T-helper 17 cell (primary cell): Measurements from ENCODE around the gene TFF2. TPM values are rescaled to one million over a fixed set of nuclear protein-coding genes. Genes with fewer than 3 reads are reported as not detected.

Experiments used
- ATAC-seq: fragments of 150-1000 bp; cut with Tn5 transposase; 2 replicates; pipeline ENCODE4 v1.10.0; 2021; ENCODE audit warnings: mild to moderate bottlenecking, moderate library complexity
- DNase-seq, 3 donors: peaks; one replicate each; pipeline versions ENCODE4 v3.0.0 to v3.0.0-alpha.2; 2020 to 2021
- H3K9me3 ChIP-seq: one replicate; pipeline ENCODE4 v1.7.0; 2013; ENCODE audit warnings: low read length, mild to moderate bottlenecking; ENCODE audit not compliant: control insufficient read depth, poor library complexity, severe bottlenecking
- H3K27ac Mint-ChIP-seq: one replicate; pipeline ENCODE4 v1.8.0; 2022; ENCODE audit warnings: mild to moderate bottlenecking, moderate library complexity, mixed read lengths
- H3K27me3 Mint-ChIP-seq: one replicate; pipeline ENCODE4 v1.8.0; 2022; ENCODE audit warnings: mixed read lengths
- H3K36me3 Mint-ChIP-seq: one replicate; pipeline ENCODE4 v1.8.0; 2022; ENCODE audit warnings: low read depth, mixed read lengths
- H3K4me1 Mint-ChIP-seq: one replicate; pipeline ENCODE4 v1.8.0; 2022; ENCODE audit warnings: mild to moderate bottlenecking, mixed read lengths
- H3K4me3 Mint-ChIP-seq: one replicate; pipeline ENCODE4 v1.8.0; 2022; ENCODE audit warnings: mild to moderate bottlenecking, moderate library complexity, mixed read lengths
- total RNA-seq, 4 donors: library from RNA in 2 of 4; stranded (reverse) in 2 of 4; gene quantifications; one replicate each; pipeline ENCODE4 v1.2.3 and lab custom pipeline; 2022 to 2026

Gene TFF2
- total RNA-seq, 2 donors from 2014 or later: not detected

GRCh38 chr21:42343556-42343955 lies 7.2 kb downstream of the TFF2 start:
- no peaks in the 10 kb centered on the region for H3K9me3 ChIP-seq
- H3K4me1 Mint-ChIP-seq: no peaks in the 10 kb centered on the region
- H3K4me3 Mint-ChIP-seq: no peak overlapping the region
- no peak overlapping the region for H3K27ac Mint-ChIP-seq
- H3K36me3 Mint-ChIP-seq: no peaks in the 10 kb centered on the region
- H3K27me3 Mint-ChIP-seq: no peaks in the 10 kb centered on the region
- DNase-seq (no peak), ATAC-seq (no peak)

- H3K36me3 Mint-ChIP-seq: no peaks in the 10 kb centered on the region
- no peak overlapping the region for H3K4me3 Mint-ChIP-seq
- H3K4me1 Mint-ChIP-seq: peaks cover 1% of the 10 kb centered on the region
- no peak for ATAC-seq
- H3K27me3 Mint-ChIP-seq: no peaks in the 10 kb centered on the region
- no peak overlapping the region for H3K27ac Mint-ChIP-seq
- H3K9me3 ChIP-seq: no peaks in the 10 kb centered on the region
- DNase-seq: no peak
These were observed 7.7 kb downstream of the TFF2 start for GRCh38 chr21:42343101-42343500.

- no peaks in the 10 kb centered on the region for H3K36me3 Mint-ChIP-seq
- peaks cover 9% of the 10 kb centered on the region for H3K4me1 Mint-ChIP-seq
- peak overlapping the region; percentile 41 for H3K27ac Mint-ChIP-seq
- ATAC-seq (no peak), DNase-seq (no peak)
- H3K27me3 Mint-ChIP-seq: peaks cover 5% of the 10 kb centered on the region
- no peaks in the 10 kb centered on the region for H3K9me3 ChIP-seq
- H3K4me3 Mint-ChIP-seq: no peak overlapping the region
These were observed 8.8 kb downstream of the TFF2 start for GRCh38 chr21:42341776-42342542.

GRCh38 chr21:42340187-42341050 lies 10.4 kb downstream of the TFF2 start:
- H3K9me3 ChIP-seq: no peaks in the 10 kb centered on the region
- no peak for ATAC-seq
- H3K27ac Mint-ChIP-seq: no peak overlapping the region
- H3K36me3 Mint-ChIP-seq: no peaks in the 10 kb centered on the region
- no peak for DNase-seq
- H3K4me1 Mint-ChIP-seq: peaks cover 9% of the 10 kb centered on the region
- no peak overlapping the region for H3K4me3 Mint-ChIP-seq
- H3K27me3 Mint-ChIP-seq: peaks cover 5% of the 10 kb centered on the region

GRCh38 chr21:42338729-42339715 lies 11.8 kb downstream of the TFF2 start:
- Mint-ChIP-seq H3K27ac (peak overlapping the region; percentile 60), H3K4me3 (no peak overlapping the region), H3K27me3 (peaks cover 5% of the 10 kb centered on the region), H3K4me1 (peaks cover 9% of the 10 kb centered on the region), H3K36me3 (no peaks in the 10 kb centered on the region)
- H3K9me3 ChIP-seq: no peaks in the 10 kb centered on the region
- ATAC-seq (no peak), DNase-seq (no peak)

GRCh38 chr21:42337830-42338728 lies 12.7 kb downstream of the TFF2 start:
- ATAC-seq: peak; percentile 100
- Mint-ChIP-seq H3K4me3 (peak overlapping the region; percentile 5), H3K4me1 (peaks cover 9% of the 10 kb centered on the region), H3K27ac (peak overlapping the region; percentile 60), H3K27me3 (peaks cover 5% of the 10 kb centered on the region), H3K36me3 (peaks cover 3% of the 10 kb centered on the region)
- DNase-seq: peak; percentile 59 to 84 (median 67)
- H3K9me3 ChIP-seq: no peaks in the 10 kb centered on the region

GRCh38 chr21:42337276-42337675 lies 13.5 kb downstream of the TFF2 start:
- no peaks in the 10 kb centered on the region for H3K9me3 ChIP-seq
- H3K27me3 Mint-ChIP-seq: peaks cover 5% of the 10 kb centered on the region
- no peak for DNase-seq
- peaks cover 9% of the 10 kb centered on the region for H3K4me1 Mint-ChIP-seq
- peaks cover 6% of the 10 kb centered on the region for H3K36me3 Mint-ChIP-seq
- no peak overlapping the region for H3K4me3 Mint-ChIP-seq
- H3K27ac Mint-ChIP-seq: no peak overlapping the region
- ATAC-seq: no peak

- ATAC-seq (no peak), DNase-seq (no peak)
- Mint-ChIP-seq H3K27ac (peak overlapping the region; percentile 24), H3K36me3 (peaks cover 10% of the 10 kb centered on the region), H3K4me3 (no peak overlapping the region), H3K27me3 (peaks cover 5% of the 10 kb centered on the region), H3K4me1 (peaks cover 9% of the 10 kb centered on the region)
- peaks cover 4% of the 10 kb centered on the region for H3K9me3 ChIP-seq
These were observed 14.7 kb downstream of the TFF2 start for GRCh38 chr21:42336054-42336453.

- H3K9me3 ChIP-seq: peaks cover 4% of the 10 kb centered on the region
- H3K36me3 Mint-ChIP-seq: peaks cover 11% of the 10 kb centered on the region
- H3K4me3 Mint-ChIP-seq: no peak overlapping the region
- DNase-seq: no peak
- peaks cover 4% of the 10 kb centered on the region for H3K4me1 Mint-ChIP-seq
- ATAC-seq: no peak
- H3K27ac Mint-ChIP-seq: no peak overlapping the region
- H3K27me3 Mint-ChIP-seq: peaks cover 3% of the 10 kb centered on the region
These were observed 18.1 kb downstream of the TFF2 start for GRCh38 chr21:42332557-42333317.

GRCh38 chr21:42331660-42332059 lies 19.1 kb downstream of the TFF2 start:
- Mint-ChIP-seq H3K36me3 (peaks cover 11% of the 10 kb centered on the region), H3K4me3 (no peak overlapping the region), H3K27ac (no peak overlapping the region), H3K27me3 (no peaks in the 10 kb centered on the region), H3K4me1 (no peaks in the 10 kb centered on the region)
- H3K9me3 ChIP-seq: peaks cover 4% of the 10 kb centered on the region
- ATAC-seq (no peak), DNase-seq (no peak)

- H3K36me3 Mint-ChIP-seq: peaks cover 11% of the 10 kb centered on the region
- H3K27ac Mint-ChIP-seq: no peak overlapping the region
- ATAC-seq (no peak), DNase-seq (no peak)
- peaks cover 4% of the 10 kb centered on the region for H3K9me3 ChIP-seq
- H3K4me1 Mint-ChIP-seq: no peaks in the 10 kb centered on the region
- H3K27me3 Mint-ChIP-seq: peaks cover under 1% of the 10 kb centered on the region
- H3K4me3 Mint-ChIP-seq: no peak overlapping the region
These were observed 20.1 kb downstream of the TFF2 start for GRCh38 chr21:42330380-42331371.
